Neuronal stem cell (in vitro differentiated cells): ENCODE results near the gene IGF1R.

Experiments used
- DNase-seq: peaks from one replicate; pipeline ENCODE4 v3.0.0-alpha.2; 2013; ENCODE audit warnings: low spot score
- H2AFZ ChIP-seq: one replicate; pipeline ENCODE4 v1.6.1; 2013; ENCODE audit warnings: mild to moderate bottlenecking, low read length, inconsistent platforms
- H2AK5ac ChIP-seq: 2 replicates; pipeline ENCODE4 v1.6.1; 2013; ENCODE audit warnings: low read depth, mild to moderate bottlenecking, inconsistent platforms, low read length, moderate library complexity, mixed read lengths
- H2BK120ac ChIP-seq: 2 replicates; pipeline ENCODE4 v1.6.1; 2013; ENCODE audit warnings: low read depth, mild to moderate bottlenecking, inconsistent platforms, low read length, moderate library complexity, mixed read lengths
- H2BK12ac ChIP-seq: one replicate; pipeline ENCODE4 v1.6.1; 2013; ENCODE audit warnings: low read length, inconsistent platforms
- H2BK15ac ChIP-seq: 2 replicates; pipeline ENCODE4 v1.6.1; 2013; ENCODE audit warnings: mild to moderate bottlenecking, low read length, inconsistent platforms, mixed read lengths
- H2BK5ac ChIP-seq: one replicate; pipeline ENCODE4 v1.6.1; 2013; ENCODE audit warnings: inconsistent platforms, mild to moderate bottlenecking, low read length, moderate library complexity
- H3K14ac ChIP-seq: one replicate; pipeline ENCODE4 v1.6.1; 2013; ENCODE audit warnings: low read length, inconsistent platforms
- H3K18ac ChIP-seq: 2 replicates; pipeline ENCODE4 v1.6.1; 2013; ENCODE audit warnings: low read length, inconsistent platforms
- H3K23ac ChIP-seq: 2 replicates; pipeline ENCODE4 v1.6.1; 2013; ENCODE audit warnings: low read depth, mild to moderate bottlenecking, mixed read lengths, low read length, inconsistent platforms; ENCODE audit not compliant: poor library complexity
- H3K27ac ChIP-seq: replicated peaks from 3 replicates; pipeline ENCODE4 v1.5.1; 2013; ENCODE audit warnings: low read length, inconsistent platforms
- H3K27me3 ChIP-seq, 3 experiments: 2 replicates each; pipeline ENCODE4 v1.6.1; 2013; ENCODE audit warnings: low read length in 3 of 3, mild to moderate bottlenecking in 2 of 3, inconsistent platforms in 1 of 3, low read depth in 1 of 3, mixed read lengths in 1 of 3, moderate library complexity in 1 of 3; ENCODE audit not compliant: control insufficient read depth in 3 of 3, insufficient read depth in 3 of 3
- H3K36me3 ChIP-seq, 2 donors: replicated peaks in 1 of 2; 2 replicates each; pipeline ENCODE4 v1.6.1; 2013; ENCODE audit warnings: low read length in 2 of 2; ENCODE audit not compliant: control insufficient read depth in 2 of 2, insufficient read depth in 2 of 2
- H3K4ac ChIP-seq: 2 replicates; pipeline ENCODE4 v1.6.1; 2013; ENCODE audit warnings: inconsistent platforms, mild to moderate bottlenecking, low read length, moderate library complexity
- H3K4me1 ChIP-seq, 2 donors: 1 replicate in 1 of 2; 2 replicates in 1 of 2; pipeline ENCODE4 v1.6.1; 2013; ENCODE audit warnings: low read length in 2 of 2, low read depth in 1 of 2; ENCODE audit not compliant: control insufficient read depth in 2 of 2, insufficient read depth in 1 of 2
- H3K4me2 ChIP-seq: one replicate; pipeline ENCODE4 v1.6.1; 2013; ENCODE audit warnings: mild to moderate bottlenecking, low read length, inconsistent platforms; ENCODE audit not compliant: insufficient read depth, poor library complexity, severe bottlenecking
- H3K4me3 ChIP-seq, 2 donors: 2 replicates each; pipeline ENCODE4 v1.5.1; 2013; ENCODE audit warnings: low read length in 2 of 2, mild to moderate bottlenecking in 2 of 2, inconsistent platforms in 1 of 2, moderate library complexity in 1 of 2
- H3K79me1 ChIP-seq: one replicate; pipeline ENCODE4 v1.6.1; 2013; ENCODE audit warnings: low read depth, mild to moderate bottlenecking, inconsistent platforms, low read length, moderate library complexity
- H3K9ac ChIP-seq: one replicate; pipeline ENCODE4 v1.6.1; 2013; ENCODE audit warnings: mild to moderate bottlenecking, low read depth, low read length, inconsistent platforms; ENCODE audit not compliant: poor library complexity
- H3K9me3 ChIP-seq, 2 donors: replicated peaks in 1 of 2; 2 replicates each; pipeline versions ENCODE3 to v1.6.1; 2013; ENCODE audit warnings: low read length in 2 of 2, mild to moderate bottlenecking in 2 of 2, inconsistent platforms in 1 of 2, low read depth in 1 of 2, mixed read lengths in 1 of 2, moderate library complexity in 1 of 2; ENCODE audit not compliant: control insufficient read depth in 2 of 2, insufficient read depth in 1 of 2
- H4K8ac ChIP-seq: one replicate; pipeline ENCODE4 v1.6.1; 2013; ENCODE audit warnings: low read depth, mild to moderate bottlenecking, inconsistent platforms, low read length, moderate library complexity
- H4K91ac ChIP-seq: one replicate; pipeline ENCODE4 v1.6.1; 2013; ENCODE audit warnings: low read length, low read depth, mild to moderate bottlenecking, inconsistent platforms; ENCODE audit not compliant: poor library complexity
- WGBS, 2 donors: extraction: QIAGEN DNeasy Blood & Tissue Kit; methylation state at CpG; one replicate each; pipeline ENCODE4 v1.1.7; 2013; ENCODE audit warnings: missing lambda C conversion rate in 2 of 2, mixed read lengths in 1 of 2; ENCODE audit not compliant: insufficient read length in 2 of 2, insufficient replicate concordance in 1 of 2; ENCODE audit errors: extremely low coverage in 2 of 2; 5-methylcytosine and 5-hydroxymethylcytosine counted together

IGF1R gene

GRCh38 chr15:98967096-98967495, 318.8 kb downstream of the IGF1R start:
- Histone ChIP-seq H3K18ac (no peak overlapping the region), H3K27ac (no peak overlapping the region), H3K4me3 (no peak overlapping the region), H3K4me2 (no peak overlapping the region), H3K4ac (no peak overlapping the region), H3K4me1 (no peaks in the 10 kb centered on the region), H3K27me3 (no peaks in the 10 kb centered on the region), H3K79me1 (peaks cover 2% of the 10 kb centered on the region), H2AFZ (no peak overlapping the region), H2BK15ac (no peak overlapping the region), H3K9ac (no peak overlapping the region), H3K23ac (no peak overlapping the region), H3K9me3 (peaks cover 7 to 15% of the 10 kb centered on the region in 2 donors), H4K91ac (no peak overlapping the region), H2AK5ac (no peak overlapping the region), H3K36me3 (peaks cover 11 to 26% of the 10 kb centered on the region in 2 donors), H2BK120ac (no peak overlapping the region), H3K14ac (no peak overlapping the region), H2BK5ac (no peak overlapping the region), H4K8ac (no peak overlapping the region), H2BK12ac (no peak overlapping the region)
- no peak for DNase-seq
- no CpG with 5 or more reads among the region's 5 CpGs for WGBS, 2 donors

- Histone ChIP-seq H3K18ac (no peak overlapping the region), H4K8ac (no peak overlapping the region), H3K9ac (no peak overlapping the region), H3K4me2 (no peak overlapping the region), H3K9me3 (peaks cover 0 to 7% of the 10 kb centered on the region in 2 donors), H3K79me1 (peaks cover 2% of the 10 kb centered on the region), H2AFZ (no peak overlapping the region), H3K27ac (no peak overlapping the region), H3K14ac (no peak overlapping the region), H4K91ac (no peak overlapping the region), H2BK120ac (no peak overlapping the region), H2BK15ac (no peak overlapping the region), H3K36me3 (peaks cover 4 to 17% of the 10 kb centered on the region in 2 donors), H3K27me3 (no peaks in the 10 kb centered on the region), H2AK5ac (no peak overlapping the region), H3K4me3 (no peak overlapping the region), H3K23ac (no peak overlapping the region), H2BK5ac (no peak overlapping the region), H3K4ac (no peak overlapping the region), H2BK12ac (no peak overlapping the region), H3K4me1 (no peaks in the 10 kb centered on the region)
- no CpG with 5 or more reads among the region's 5 CpGs for WGBS, 2 donors
- no peak for DNase-seq
Measured at GRCh38 chr15:98967916-98968315, 319.6 kb downstream of the IGF1R start.

GRCh38 chr15:98968576-98968975, 320.2 kb downstream of the IGF1R start:
- Histone ChIP-seq H3K9ac (no peak overlapping the region), H3K36me3 (peaks cover 0 to 11% of the 10 kb centered on the region in 2 donors), H2BK5ac (no peak overlapping the region), H3K4ac (no peak overlapping the region), H3K4me2 (no peak overlapping the region), H3K79me1 (no peaks in the 10 kb centered on the region), H2BK120ac (no peak overlapping the region), H3K9me3 (no peaks in the 10 kb centered on the region), H3K27me3 (no peaks in the 10 kb centered on the region), H4K91ac (no peak overlapping the region), H3K14ac (no peak overlapping the region), H2BK15ac (no peak overlapping the region), H4K8ac (no peak overlapping the region), H2BK12ac (no peak overlapping the region), H3K4me3 (no peak overlapping the region), H3K27ac (no peak overlapping the region), H2AFZ (no peak overlapping the region), H3K23ac (no peak overlapping the region), H2AK5ac (no peak overlapping the region), H3K4me1 (no peaks in the 10 kb centered on the region), H3K18ac (no peak overlapping the region)
- DNase-seq: no peak
- no CpG with 5 or more reads among the region's 10 CpGs for WGBS, 2 donors

- Histone ChIP-seq H3K4ac (no peak overlapping the region), H3K18ac (peak overlapping the region; percentile 86), H3K23ac (peak overlapping the region; percentile 75), H3K27ac (no peak overlapping the region), H2AK5ac (peak overlapping the region; percentile 85), H2BK120ac (no peak overlapping the region), H2BK15ac (peak overlapping the region; percentile 12), H3K4me3 (no peak overlapping the region), H3K9ac (no peak overlapping the region), H3K4me1 (no peaks in the 10 kb centered on the region), H2AFZ (no peak overlapping the region), H2BK12ac (no peak overlapping the region), H3K36me3 (peaks cover 0 to 7% of the 10 kb centered on the region in 2 donors), H2BK5ac (no peak overlapping the region), H3K79me1 (no peaks in the 10 kb centered on the region), H3K4me2 (no peak overlapping the region), H3K27me3 (no peaks in the 10 kb centered on the region), H4K91ac (peak overlapping the region; percentile 53), H4K8ac (no peak overlapping the region), H3K9me3 (no peaks in the 10 kb centered on the region), H3K14ac (no peak overlapping the region)
- WGBS, 2 donors: no CpG with 5 or more reads among the region's 29 CpGs
- no peak for DNase-seq
Measured at GRCh38 chr15:98969126-98969735, 320.9 kb downstream of the IGF1R start.
